Measurements from ENCODE around the gene HEATR5A.
"Not testable (repeated sequence)": the region's sequence is repeated elsewhere in the genome, so short reads cannot be mapped to it uniquely, and the experiment has no call there.

Gene HEATR5A

DNA sequence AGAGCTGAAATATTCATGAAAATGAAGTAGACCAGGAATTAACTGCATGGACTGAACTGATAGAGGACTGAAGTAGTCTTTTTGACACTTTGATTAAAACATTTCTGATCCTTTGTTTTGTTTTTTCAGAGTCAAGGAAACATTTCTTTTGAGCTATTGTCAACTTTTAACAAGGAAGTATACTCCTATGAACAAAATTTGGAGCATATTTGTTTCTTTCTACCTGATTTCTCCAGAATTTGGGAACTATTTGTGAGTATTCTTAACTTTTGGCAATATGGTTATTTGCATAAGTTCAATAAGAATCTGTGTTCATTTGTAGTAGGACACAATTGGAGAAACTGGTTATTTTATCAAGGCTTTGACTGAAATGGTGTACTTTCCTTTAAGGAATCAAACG, 141.5 kb downstream of the HEATR5A start:
- no peak for DNase-seq

DNA sequence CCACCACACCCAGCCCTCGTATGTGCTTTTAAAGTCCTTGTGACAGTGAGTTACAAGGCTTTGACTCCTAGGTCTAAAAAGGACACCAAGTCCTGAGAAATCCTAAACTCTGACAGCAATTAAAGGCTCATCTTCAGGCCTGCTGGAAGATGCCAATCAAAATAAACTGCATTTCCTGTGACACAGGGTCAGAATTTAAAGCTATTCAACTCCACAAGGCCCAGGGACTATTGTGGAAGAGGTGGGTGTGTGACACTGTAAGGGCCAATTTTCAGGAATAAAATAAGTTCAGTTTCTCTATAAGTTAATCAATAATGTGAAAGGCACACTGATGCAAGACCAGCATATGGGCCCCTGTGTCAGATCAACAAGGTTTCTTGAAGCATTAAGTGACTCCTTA, 143.3 kb downstream of the HEATR5A start:
- no peak for DNase-seq

DNA sequence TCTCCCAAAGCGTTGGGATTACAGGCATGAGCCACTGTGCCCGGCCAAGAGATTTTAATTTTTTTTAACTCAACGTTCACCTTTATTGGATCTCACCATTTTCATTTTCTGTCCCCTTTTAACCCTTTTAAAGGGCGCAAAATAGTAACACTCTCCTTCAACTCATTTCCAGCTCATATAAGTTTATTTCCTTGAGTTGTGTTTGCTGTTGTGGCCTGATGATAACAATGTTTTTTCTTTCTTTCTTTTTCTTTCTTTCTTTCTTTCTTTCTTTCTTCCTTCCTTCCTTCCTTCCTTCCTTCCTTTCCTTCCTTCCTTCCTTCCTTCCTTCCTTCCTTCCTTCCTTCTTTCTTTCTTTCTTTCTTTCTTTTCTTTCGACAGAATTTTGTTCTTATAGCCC, 143.9 kb downstream of the HEATR5A start:
- DNase-seq: not testable (repeated sequence)

DNA sequence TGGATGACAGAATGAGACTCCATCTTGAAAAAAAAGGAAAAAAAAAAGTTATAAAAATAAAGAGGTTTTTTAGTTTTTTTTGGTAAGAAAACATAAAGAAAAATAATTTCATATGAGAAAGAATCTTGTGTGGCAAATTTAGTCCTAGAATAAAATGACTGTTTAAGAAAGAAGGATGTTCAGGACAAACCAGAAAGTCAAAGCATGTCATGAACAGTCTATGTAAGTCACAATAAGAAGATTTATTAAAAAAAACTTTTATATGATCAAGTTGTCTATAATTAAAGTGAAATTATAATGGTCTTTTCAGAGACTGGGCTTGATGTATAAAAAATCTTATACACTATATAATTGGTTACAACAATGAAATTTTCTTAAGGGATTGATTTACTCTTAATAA, 144.6 kb downstream of the HEATR5A start:
- DNase-seq: no peak

- no peak for DNase-seq
Measured at GRCh38 chr14:31271648-31272047, 148.7 kb downstream of the HEATR5A start.

DNA sequence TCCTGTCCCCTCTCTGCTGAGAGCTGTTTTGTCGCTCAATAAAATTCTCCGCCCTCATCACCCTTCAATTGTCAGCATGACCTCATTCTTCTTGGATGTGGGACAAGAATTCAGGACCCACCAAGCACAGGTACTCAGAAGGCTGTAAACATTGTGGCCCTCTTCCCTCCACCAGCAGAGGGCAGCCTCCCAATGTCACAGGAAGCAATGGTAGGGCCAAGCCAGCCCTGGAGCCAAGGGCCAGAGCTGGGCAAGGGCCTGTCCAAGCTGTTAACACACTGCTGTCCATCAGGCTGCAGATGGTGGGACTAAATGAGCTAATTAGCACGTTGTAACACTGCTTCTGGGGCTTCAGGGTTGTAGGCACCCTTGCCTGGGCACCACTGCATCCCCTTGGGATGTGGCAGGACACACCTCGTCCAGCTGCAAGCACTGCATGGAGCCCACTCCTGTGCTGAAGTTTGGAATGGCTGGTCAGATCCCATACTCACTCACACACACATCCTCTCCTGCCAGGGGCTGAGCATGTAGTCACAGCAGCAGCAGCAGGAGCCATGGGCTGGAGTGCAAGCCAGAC, 150.1 kb downstream of the HEATR5A start:
- DNase-seq: no peak

DNA sequence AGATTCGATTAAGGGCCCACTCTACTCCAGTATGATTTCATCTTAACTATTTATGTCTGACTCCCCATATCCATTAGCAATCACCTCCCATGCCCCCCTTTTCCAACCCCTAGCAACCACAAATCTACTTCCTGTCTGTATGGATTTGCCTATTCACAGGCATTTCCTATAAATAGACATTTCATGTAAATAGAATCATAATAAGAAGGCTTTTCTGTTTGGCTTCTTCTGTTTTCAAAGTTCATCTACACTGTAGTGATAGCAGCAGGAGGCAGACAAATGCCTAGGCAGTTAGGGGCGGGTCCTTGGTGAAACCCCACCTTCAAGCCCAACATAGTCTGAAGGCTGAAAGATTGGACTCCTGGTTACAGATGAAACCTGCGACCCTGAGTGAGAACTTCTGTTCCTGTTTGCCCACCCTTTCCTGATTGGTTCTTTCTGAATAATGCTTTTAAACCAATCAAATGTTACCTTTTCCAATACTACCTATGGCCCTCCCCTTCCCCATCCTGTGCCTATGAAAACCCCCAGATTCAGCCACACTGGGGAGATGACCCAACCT, 150.6 kb downstream of the HEATR5A start:
- DNase-seq: no peak

DNA sequence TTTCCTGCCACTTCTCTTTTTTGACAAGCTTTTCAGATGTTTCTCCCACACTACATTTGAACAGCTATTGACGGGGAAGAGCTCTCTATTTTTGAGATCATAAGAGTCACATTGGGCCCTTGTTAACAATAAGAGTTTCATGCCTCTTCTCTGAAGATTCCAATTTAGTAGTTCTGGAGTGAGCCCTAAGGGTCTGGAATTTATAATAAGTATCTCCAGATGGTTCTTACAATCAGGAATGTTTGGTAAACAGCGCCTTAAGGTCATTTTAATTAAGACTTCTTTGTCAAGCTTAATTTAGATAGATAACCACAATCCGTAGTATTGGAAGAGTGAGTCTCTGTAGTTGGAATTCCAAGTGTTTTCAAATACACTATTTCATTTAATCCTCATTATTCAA, 152.1 kb downstream of the HEATR5A start:
- no peak for DNase-seq

DNA sequence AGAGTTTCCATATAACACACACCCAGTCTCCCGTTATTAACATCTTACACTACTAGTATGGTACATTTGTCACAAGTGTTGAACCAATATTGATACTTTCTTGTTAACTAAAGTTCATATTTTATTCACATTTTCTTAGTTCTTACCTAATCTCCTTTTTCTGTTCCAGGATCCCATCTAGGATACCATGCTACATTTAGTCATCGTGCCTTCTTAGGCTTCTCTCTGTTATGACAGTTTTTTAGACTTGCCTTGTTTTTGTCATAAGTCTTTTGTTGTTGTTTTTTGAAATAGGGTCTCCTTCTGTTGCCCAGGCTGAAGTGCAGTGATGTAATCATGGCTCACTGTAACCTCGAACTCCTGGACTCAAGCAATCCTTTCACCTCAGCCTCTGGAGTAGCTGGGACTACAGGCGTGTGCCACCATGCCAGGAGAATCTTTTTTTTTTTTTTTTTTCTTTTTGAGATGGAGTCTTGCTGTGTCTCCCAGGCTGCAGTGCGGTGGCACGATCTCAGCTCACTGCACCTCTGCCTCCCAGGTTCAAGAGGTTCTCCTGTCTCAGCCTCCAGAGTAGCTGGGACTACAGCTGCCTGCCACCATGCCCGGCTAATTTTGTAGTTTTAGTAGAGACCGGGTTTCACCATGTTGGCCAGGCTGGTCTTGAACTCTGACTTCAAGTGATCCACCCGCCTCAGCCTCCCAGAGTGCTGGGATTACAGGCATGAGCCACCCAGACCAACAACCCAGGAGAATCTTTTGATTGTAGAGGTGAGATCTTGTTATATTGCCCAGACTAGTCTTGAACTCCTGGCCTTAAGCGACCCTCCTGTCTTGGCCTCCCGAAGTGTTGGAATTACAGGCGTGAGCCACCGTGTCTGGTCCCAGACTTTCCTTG, 153.7 kb downstream of the HEATR5A start:
- DNase-seq: no peak

- no peak for DNase-seq
Measured at GRCh38 chr14:31265701-31266398, 154.5 kb downstream of the HEATR5A start.

DNA sequence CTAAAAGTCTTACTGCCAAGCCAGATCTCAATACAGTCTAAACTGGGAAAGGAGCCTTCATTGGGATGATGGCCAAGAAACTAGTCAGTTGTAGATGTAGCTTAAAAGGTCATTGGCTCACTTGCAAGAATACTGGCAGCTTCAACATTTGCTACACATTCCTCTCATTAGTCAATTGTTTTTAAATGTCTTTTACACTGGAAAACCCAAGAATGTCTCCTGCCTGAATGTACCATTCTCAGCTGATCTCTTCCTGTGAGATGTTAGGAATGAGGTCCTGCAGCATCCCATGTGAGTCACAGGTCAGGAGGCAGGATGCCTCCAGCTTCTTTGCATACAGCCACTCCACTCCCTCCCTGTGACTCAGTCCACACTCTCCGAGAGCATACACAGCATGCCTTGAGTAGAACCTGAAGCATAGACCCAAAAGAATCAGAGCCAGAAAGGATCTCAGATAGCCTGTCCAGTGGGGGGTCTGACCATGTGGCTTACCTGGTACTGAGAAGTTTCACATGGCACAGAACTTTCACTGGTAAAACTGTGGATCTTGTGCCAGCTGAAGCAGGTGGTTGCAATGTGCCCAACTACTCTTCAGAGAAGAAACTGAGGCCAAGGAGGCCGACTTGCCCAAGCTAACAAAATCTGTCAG, 156.7 kb downstream of the HEATR5A start:
- DNase-seq: no peak

DNA sequence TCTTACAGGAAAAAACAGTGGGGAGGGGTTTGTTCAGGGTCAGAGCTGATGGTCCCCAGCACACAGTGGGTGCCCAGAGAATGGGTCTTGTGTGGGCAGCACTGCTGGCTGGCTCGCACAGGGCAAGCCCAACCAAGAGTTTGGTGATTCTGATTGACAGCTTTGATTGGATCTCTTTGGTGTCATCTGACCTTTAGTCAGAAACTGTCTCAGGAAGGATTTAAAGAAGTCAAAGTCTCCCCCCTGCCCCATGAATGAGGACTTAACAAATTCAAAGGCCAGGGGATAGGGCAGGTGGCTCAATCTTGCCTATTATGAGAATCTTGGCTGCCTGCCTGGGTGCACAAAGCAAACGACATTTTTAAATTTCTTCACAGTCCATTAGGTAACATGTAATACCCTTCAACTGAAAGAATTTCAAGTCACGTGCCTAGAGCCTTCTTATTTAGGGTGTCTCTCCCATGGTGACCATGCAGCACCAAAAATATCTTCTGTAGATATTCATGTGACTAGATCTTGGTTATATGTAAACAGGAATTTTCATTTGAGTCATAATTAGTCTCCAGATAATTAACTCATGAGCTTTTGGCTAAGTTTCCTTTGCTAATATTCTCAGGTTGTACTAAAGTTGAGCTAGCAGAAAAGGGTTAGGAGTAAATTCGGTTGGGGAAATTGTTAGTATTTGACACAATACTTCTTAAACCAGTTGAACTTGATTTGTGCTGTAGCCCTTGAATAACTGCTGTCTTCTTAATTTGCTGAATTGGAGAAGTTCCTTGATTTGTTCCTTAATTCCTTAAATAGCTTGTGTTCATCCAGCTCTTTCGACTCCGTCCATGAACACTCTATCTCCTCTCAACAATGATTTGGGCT, 158.3 kb downstream of the HEATR5A start:
- no peak for DNase-seq

GRCh38 chr14:31261523-31261858, 158.9 kb downstream of the HEATR5A start:
- DNase-seq: no peak

DNA sequence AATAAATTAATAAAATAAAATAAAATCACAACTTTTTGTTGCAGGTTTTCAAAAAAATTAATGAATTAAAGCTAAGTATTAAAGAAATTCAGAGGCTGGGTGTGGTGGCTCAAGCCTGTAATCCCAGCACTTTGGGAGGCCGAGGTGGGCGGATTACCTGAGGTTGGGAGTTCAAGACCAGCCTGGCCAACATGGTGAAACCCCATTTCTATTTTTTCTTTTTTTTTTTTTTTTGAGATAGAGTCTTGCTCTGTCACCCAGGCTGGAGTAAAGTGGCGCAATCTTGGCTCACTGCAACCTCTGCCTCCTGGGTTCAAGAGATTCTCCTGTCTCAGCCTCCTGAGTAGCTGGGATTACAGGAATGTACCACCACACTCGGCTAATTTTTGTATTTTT, 161.3 kb downstream of the HEATR5A start:
- not testable (repeated sequence) for DNase-seq

DNA sequence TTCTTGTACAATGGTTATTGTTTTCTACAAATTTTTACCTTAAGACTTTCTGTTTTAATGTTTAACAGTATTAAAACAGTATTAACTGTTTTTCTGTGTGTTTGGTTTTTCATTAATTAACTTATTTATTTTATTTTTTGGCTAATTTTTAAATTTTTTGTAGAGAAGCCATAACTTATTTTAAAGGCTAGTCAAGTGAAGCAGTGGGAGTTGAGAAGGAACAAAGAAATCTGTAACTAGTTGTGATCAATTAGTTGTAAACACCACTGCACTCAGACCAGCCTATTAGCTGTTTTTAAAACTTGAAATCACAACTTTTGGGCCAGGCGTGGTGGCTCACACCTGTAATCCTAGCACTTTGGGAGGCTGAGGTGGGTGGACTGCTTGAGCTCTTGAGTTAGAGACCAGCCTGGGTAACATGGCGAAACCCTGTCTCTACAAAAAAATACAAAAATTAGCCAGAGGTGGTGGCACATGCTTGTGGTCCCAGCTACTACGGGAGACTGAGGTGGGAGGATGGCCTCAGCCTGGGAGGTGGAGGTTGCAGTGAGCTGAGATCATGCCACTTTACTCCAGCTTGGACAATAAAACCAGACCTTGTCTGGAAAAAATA, 161.8 kb downstream of the HEATR5A start:
- DNase-seq: no peak

- DNase-seq: not testable (repeated sequence)
Measured at GRCh38 chr14:31257554-31258426, 162.6 kb downstream of the HEATR5A start.

DNA sequence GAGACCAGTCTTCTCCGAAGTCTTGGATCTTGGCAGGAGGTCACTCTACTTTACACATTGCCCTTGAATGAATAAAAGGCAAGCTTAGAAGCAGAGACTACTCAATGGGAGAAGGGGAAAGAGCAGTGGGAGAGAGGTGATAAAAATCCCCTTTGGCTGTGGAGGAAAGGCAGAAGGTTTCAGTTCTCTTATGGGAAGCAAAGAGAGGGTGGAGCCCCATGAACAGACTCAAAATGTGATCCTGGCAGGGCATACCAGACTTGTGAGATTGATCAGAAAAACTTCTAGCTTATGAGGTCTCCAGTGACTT, 163.2 kb downstream of the HEATR5A start:
- no peak for DNase-seq

- no peak for DNase-seq
Measured at GRCh38 chr14:31256534-31257243, 163.7 kb downstream of the HEATR5A start.

DNA sequence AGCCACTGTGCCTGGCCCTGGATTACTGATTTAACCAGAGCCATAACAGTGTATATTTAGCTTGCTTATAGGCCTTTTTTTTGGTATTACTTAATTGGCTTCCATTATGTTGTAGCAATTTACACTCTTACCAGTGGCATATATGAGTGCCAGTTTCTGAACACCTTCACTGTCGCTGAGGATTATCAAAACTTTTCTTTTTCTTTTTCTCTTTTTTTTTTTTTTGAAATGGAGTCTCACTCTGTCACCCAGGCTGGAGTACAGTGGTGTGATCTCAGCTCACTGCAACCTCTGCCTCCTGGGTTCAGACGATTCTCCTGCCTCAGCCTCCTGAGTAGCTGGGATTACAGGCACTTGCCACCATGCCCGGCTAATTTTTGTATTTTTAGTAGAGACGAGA, 164.4 kb downstream of the HEATR5A start:
- DNase-seq: not testable (repeated sequence)

DNA sequence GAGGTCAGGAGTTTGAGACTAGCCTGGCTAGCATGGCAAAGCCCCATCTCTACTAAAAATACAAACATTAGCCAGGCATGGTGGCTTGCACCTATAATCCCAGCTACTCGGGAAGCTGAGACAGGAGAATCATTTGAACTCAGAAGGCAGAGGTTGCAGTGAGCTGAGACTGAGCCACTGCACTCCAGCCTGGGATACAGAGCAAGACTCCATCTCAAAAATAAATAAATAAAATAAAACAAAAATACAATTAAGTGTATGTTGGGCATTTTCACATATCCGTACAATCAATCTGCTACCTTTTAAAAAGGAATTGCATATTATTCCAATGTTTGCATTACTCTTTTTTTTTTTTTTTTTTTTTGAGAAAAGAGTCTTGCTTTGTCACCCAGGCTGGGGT, 165.1 kb downstream of the HEATR5A start:
- DNase-seq: no peak
